ENCODE measurements around the gene RHOBTB3.

Gene RHOBTB3

DNA sequence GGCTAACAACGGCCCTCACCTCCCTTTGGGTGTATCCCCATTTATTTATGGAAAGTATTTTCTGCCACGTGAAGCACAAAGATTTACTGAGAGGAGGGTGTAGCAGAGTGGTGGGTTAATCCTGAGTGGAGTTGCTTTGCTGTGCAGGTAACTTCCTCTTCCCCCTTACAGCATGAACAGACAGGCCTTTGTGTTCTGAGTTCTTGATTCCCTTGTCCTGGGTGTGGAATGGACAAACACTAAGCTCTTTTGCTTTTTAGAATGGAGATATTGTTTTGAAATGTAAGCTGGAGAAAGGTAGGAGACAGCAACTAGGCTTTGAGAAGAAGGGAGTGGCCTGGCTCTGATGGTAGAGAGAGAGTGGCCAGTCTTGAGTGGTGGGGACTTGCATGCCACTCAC, 108.5 kb downstream of the RHOBTB3 start:
- TF ChIP-seq, protein P1, sequence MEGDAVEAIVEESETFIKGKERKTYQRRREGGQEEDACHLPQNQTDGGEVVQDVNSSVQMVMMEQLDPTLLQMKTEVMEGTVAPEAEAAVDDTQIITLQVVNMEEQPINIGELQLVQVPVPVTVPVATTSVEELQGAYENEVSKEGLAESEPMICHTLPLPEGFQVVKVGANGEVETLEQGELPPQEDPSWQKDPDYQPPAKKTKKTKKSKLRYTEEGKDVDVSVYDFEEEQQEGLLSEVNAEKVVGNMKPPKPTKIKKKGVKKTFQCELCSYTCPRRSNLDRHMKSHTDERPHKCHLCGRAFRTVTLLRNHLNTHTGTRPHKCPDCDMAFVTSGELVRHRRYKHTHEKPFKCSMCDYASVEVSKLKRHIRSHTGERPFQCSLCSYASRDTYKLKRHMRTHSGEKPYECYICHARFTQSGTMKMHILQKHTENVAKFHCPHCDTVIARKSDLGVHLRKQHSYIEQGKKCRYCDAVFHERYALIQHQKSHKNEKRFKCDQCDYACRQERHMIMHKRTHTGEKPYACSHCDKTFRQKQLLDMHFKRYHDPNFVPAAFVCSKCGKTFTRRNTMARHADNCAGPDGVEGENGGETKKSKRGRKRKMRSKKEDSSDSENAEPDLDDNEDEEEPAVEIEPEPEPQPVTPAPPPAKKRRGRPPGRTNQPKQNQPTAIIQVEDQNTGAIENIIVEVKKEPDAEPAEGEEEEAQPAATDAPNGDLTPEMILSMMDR (IDR thresholded peaks at IDR 0.05): no peak

DNA sequence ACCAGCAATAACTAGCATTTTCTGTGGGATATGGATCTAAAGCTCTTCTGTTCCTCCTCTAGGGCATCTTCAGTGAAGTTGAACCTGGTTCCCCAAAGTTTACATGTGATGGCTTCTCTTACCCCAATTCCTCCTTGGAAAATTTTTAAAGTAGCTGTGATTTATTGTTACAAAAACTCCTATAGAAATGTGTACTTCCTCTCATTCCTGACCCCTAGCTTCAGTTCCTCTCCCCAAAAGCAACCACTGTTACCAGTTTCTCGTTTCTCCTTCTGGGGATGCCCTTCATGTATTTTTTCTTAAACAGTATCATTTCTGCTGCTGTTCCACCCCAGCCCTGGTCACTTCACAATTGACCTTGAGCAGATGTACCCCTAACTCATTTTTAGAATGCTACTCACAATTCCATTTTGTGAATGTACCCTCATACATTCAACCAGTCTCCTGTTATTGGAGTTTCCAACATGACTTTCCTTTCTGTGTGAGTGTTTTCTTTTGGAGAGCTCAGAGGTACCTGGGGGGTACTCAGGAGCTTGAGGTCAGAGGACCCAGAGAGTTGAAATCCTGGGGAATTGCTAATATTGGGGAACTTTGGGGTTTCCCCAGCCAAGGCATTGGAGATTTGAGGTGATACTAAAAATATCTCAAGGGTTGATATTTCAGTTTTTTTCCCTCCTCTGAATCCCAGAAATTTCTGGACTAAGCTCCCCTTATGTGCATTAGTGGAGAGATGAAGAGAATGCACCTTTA, 110.0 kb downstream of the RHOBTB3 start:
- TF ChIP-seq, protein P1 (IDR thresholded peaks at IDR 0.05): no peak

DNA sequence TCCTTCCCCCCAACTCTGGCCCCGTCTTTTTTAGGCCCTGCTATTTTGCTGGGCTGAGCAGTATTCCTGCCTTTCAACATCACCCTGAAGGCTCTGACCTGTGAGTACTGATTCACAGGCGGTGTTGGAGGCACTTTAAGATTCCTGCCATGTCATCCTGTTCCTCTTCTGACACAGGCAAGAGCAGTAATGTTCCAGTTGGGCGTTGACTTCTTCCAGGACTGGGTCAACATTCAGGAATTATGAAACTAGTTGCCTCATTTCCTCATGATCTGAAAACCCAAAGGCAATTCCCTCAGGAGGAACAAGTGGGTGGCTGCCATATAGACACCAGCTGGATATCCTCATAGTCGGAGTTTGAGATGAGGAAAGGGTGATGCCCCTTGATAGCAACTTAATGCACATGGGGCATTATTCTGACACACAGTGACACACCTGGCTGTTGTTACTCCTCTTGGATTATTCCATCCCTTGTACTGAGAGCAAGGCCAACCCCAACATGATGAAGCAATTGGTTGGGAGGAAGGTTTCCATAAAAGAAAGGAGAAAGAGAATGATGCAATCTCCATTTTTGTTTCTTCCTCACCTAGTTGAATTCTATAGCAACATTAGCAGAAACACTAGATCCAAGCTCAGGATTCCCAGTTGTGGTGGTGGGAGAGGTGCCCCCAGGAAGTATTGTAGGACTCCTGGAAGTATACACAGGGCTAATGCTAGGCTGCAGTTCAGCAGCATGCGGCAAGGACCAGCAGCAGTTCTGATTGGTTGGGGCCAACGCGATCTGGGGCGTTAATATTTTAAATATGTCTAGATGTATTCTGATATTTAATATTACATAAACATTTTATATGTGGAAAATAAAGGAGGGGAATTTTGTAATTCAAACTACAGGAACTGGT, 111.0 kb downstream of the RHOBTB3 start:
- TF ChIP-seq, protein P1 (IDR thresholded peaks at IDR 0.05): no peak

DNA sequence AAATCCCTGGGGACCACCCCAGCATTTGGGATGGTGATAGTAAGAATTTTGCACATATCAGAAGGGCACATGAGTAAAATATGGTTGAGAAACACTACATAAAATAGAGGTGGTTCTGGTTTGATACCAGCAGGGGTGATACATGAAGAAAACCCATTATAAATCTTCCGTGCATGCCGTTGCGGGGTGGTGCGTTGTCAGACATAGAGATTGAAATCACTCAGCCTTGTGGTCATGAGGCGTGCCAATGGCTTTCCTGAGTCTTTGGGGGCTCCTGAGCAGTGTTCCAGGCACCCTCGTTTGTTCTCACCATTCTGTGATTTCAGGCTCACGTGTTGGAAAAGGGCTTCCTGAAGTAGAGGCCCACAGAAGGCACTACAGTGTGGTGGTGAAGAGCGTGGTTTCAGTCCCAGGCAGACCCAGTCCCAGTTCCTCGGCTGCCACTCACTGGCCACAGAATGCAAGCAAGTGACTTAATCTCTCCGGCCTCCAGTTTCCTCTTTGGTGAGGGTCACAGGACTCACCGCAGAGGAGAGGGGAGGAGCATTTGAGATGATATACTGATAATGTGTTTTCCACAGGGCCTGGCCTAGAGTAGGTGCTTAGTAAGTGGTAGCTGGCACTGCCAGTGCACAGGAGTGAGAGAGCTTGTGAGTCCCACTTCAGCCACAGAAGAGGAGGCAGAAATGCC, 111.9 kb downstream of the RHOBTB3 start:
- TF ChIP-seq, protein P1 (IDR thresholded peaks at IDR 0.05): peak; percentile 48; the same call in 1 of the 2 replicates

DNA sequence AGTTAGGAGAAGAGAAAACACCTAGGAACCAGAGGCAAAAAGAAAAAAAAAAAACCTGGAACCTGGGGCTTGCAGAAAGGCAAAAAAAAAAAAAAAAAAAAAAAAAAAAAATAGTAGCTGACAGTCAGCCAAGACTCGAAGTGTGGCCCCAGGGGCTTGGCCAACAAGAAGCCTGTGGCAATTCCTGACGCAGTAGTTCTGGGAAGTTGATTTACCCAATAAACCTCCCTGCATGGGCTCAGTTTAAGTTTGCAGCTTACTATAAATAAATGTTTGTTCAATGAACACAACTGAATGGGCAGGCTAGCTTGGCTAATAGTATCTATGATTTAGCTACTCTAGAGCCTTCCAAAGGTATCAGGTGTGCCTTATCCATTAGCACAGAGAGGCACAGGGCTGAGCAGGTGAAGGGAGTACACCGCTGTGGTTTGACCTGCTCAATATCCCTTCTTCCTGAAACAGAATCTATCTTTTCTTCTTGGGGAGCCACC, 112.6 kb downstream of the RHOBTB3 start:
- TF ChIP-seq, protein P1 (IDR thresholded peaks at IDR 0.05): no peak

DNA sequence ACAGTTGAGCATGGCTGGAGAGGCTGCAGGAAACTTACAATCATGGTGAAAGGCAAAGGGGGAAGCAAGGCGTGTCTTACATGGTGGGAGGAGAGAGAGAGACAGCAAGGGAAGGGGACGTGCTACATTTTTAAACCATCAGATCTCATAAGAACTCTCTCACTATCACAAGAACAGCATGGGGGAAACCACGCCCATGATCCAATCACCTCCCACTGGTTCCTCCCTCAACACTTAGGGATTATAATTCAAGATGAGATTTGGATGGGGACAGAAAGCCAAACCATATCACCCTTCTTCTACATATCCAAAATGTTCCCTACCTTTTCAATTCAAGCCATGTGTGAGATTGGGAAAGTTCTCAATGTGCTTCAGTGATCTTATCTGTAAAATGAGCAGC, 114.3 kb downstream of the RHOBTB3 start:
- TF ChIP-seq, protein P1 (IDR thresholded peaks at IDR 0.05): no peak
